HepG2 (cell line): ENCODE results near the gene GRIK4. TPM values are rescaled to one million over a fixed set of nuclear protein-coding genes. Genes with fewer than 3 reads are reported as not detected.

Experiments used
- ATAC-seq: fragments of 200-7000 bp; cut with Tn5 transposase; 3 replicates; pipeline ENCODE4 v1.9.1; 2020; ENCODE audit warnings: mild to moderate bottlenecking, moderate library complexity
- BruUV-seq: library from RNA; stranded (reverse); fragments of 400-500 nt; replicated peaks from 2 replicates; lab custom pipeline; 2021; lab: Mats Ljungman, UMichigan
- CTCF ChIA-PET: fragments of 300-600 bp; formaldehyde crosslinking; extraction: SDS; loops from one replicate; lab custom pipeline; 2021; ENCODE audit warnings: low total read pairs, inconsistent platforms, low intra/inter-chr PET ratio; lab: Yijun Ruan, JAX
- POLR2A ChIA-PET: fragments of 350-600 bp; sonication (Branson Sonifier 250); formaldehyde crosslinking; loops from one replicate; lab custom pipeline; 2020; ENCODE audit warnings: antibody characterized with exemption, inconsistent platforms; lab: Yijun Ruan, JAX
- DNase-seq: peaks from one replicate; pipeline ENCODE4 v3.0.0-alpha.2; 2015; ENCODE audit warnings: low spot score
- FAIRE-seq: peaks from 3 replicates; lab custom pipeline; 2011; peaks lifted over from hg19 to GRCh38; lab: Jason Lieb, UNC
- H2AFZ ChIP-seq: one replicate; pipeline ENCODE4 v1.6.1; 2011; ENCODE audit warnings: low read length, inconsistent platforms
- H3K27ac ChIP-seq: fragments of 300-600 bp; 3 replicates; pipeline ENCODE4 v1.8.0; 2011; ENCODE audit warnings: mixed run types, mild to moderate bottlenecking, mixed read lengths, low read length, inconsistent platforms; ENCODE audit not compliant: insufficient read depth; ENCODE audit errors: extremely low read length
- H3K27me3 ChIP-seq, 2 experiments: fragments of 200-600 bp in 1 of 2; 2 replicates in 1 of 2; 3 replicates in 1 of 2; pipeline versions ENCODE4 v1.6.0 to v1.8.0; 2011; ENCODE audit warnings: low read length in 2 of 2, mild to moderate bottlenecking in 2 of 2, moderate library complexity in 2 of 2, inconsistent platforms in 1 of 2; ENCODE audit not compliant: insufficient read depth in 2 of 2, control insufficient read depth in 1 of 2
- H3K36me3 ChIP-seq, 2 experiments: fragments of 200-600 bp in 1 of 2; replicated peaks in 1 of 2; 2 replicates in 1 of 2; 3 replicates in 1 of 2; pipeline versions ENCODE4 v1.5.1 to v1.8.0; 2011; ENCODE audit warnings: low read length in 2 of 2, inconsistent platforms in 1 of 2; ENCODE audit not compliant: insufficient read depth in 2 of 2, control insufficient read depth in 1 of 2
- H3K4me1 ChIP-seq: 2 replicates; pipeline ENCODE4 v1.5.1; 2012; ENCODE audit warnings: low read length, inconsistent platforms; ENCODE audit not compliant: insufficient read depth
- H3K4me2 ChIP-seq: 2 replicates; pipeline ENCODE4 v1.6.0; 2011; ENCODE audit warnings: low read depth, low read length, inconsistent platforms
- H3K4me3 ChIP-seq, 3 experiments: fragments of 200-600 bp in 1 of 3; sonication (generic), shearing (Covaris generic) in 1 of 3; replicated peaks in 1 of 3; 2 replicates each; pipeline ENCODE4 v1.5.1; 2011 to 2016; ENCODE audit warnings: low read length in 3 of 3, inconsistent platforms in 2 of 3, low read depth in 2 of 3, mild to moderate bottlenecking in 2 of 3, control low read depth in 1 of 3, mixed read lengths in 1 of 3; ENCODE audit not compliant: insufficient read depth in 1 of 3
- H3K79me2 ChIP-seq: one replicate; pipeline ENCODE4 v1.6.1; 2011; ENCODE audit warnings: low read length, inconsistent platforms; ENCODE audit not compliant: insufficient read depth
- H3K9ac ChIP-seq: 2 replicates; pipeline ENCODE4 v1.6.0; 2011; ENCODE audit warnings: mild to moderate bottlenecking, low read depth, low read length, inconsistent platforms; ENCODE audit not compliant: insufficient read depth
- H3K9me3 ChIP-seq: 2 replicates; pipeline ENCODE4 v1.5.1; 2012; ENCODE audit warnings: mild to moderate bottlenecking, low read length
- H4K20me1 ChIP-seq: 2 replicates; pipeline ENCODE4 v1.6.0; 2011; ENCODE audit warnings: inconsistent platforms, mild to moderate bottlenecking, low read length, moderate library complexity; ENCODE audit not compliant: insufficient read depth
- CHD2 ChIP-seq: IDR thresholded peaks from 2 replicates; pipeline ENCODE4 v1.6.1; 2011; ENCODE audit warnings: low read depth, low read length, improper control_type of control experiment
- ELF1 ChIP-seq: sonication (generic); formaldehyde crosslinking; IDR thresholded peaks from 2 replicates; pipeline ENCODE4 v1.4.0; 2020; ENCODE audit warnings: missing genetic modification reagents
- HOXA7 ChIP-seq: sonication (generic); formaldehyde crosslinking; IDR thresholded peaks from 2 replicates; pipeline ENCODE4 v1.8.1; 2022; ENCODE audit warnings: mild to moderate bottlenecking, missing genetic modification reagents, moderate library complexity
- NFE2L1 ChIP-seq: sonication (generic); formaldehyde crosslinking; IDR thresholded peaks from 2 replicates; pipeline ENCODE4 v1.4.0; 2020; ENCODE audit warnings: missing genetic modification reagents, mild to moderate bottlenecking, borderline replicate concordance
- NR2C2 ChIP-seq: sonication (generic); formaldehyde crosslinking; IDR thresholded peaks from 2 replicates; pipeline ENCODE4 v1.4.0; 2020; ENCODE audit warnings: missing genetic modification reagents, mild to moderate bottlenecking, moderate library complexity, borderline replicate concordance
- ZBTB1 ChIP-seq: sonication (generic); formaldehyde crosslinking; IDR thresholded peaks from 2 replicates; pipeline ENCODE4 v1.4.0; 2020; ENCODE audit warnings: missing genetic modification reagents, borderline replicate concordance
- ZNF3 ChIP-seq: IDR thresholded peaks from 2 replicates; pipeline ENCODE4 v1.7.0; 2017; ENCODE audit warnings: inconsistent platforms
- ZNF333 ChIP-seq: sonication (generic); formaldehyde crosslinking; IDR thresholded peaks from 2 replicates; pipeline ENCODE4 v1.4.0; 2020; ENCODE audit warnings: mild to moderate bottlenecking, missing genetic modification reagents, borderline replicate concordance
- ZNF441 ChIP-seq: sonication (generic); formaldehyde crosslinking; IDR thresholded peaks from 2 replicates; pipeline ENCODE4 v1.7.0; 2021; ENCODE audit warnings: missing genetic modification reagents, borderline replicate concordance
- ZNF530 ChIP-seq: sonication (generic); formaldehyde crosslinking; IDR thresholded peaks from 2 replicates; pipeline ENCODE4 v1.5.0; 2020; ENCODE audit warnings: low read depth, mild to moderate bottlenecking, missing genetic modification reagents
- ZNF740 ChIP-seq: sonication (generic); formaldehyde crosslinking; IDR thresholded peaks from 2 replicates; pipeline ENCODE4 v1.4.0; 2020; ENCODE audit warnings: missing genetic modification reagents
- WGBS: methylation state at CpG from one replicate; pipeline ENCODE4 v1.1.6; 2017; ENCODE audit warnings: low lambda C conversion rate; 5-methylcytosine and 5-hydroxymethylcytosine counted together
- in situ Hi-C: cut with HindIII; loops from 2 replicates; pipeline ENCODE4 v1.10.0; 2017; ENCODE audit warnings: low pct_unique_long_range_greater_than_20kb; ENCODE audit not compliant: extremely low pct_ligation_motif_present
- intact Hi-C: fragments of 100-400 bp; cut with micrococcal nuclease; formaldehyde crosslinking; loops from one replicate; pipeline ENCODE4 v1.10.0; 2022; ENCODE audit not compliant: unreplicated experiment
- polyA plus RNA-seq, 8 experiments: library from polyadenylated mRNA; depleted of rRNA in 3 of 8; stranded (reverse) in 7 of 8; unstranded in 1 of 8; fragments of >200 nt; fragmentation: Illumina TruSeq in 4 of 8; extraction: Trizol in 4 of 8; gene quantifications; 2 replicates each; pipeline versions ENCODE4 v1.2.1 to v1.2.3, GENCODE V29; 2011 to 2016; ENCODE audit warnings: low read depth in 4 of 8, missing spikeins in 1 of 8, mixed read lengths in 1 of 8; ENCODE audit not compliant: insufficient read depth in 1 of 8
- total RNA-seq, 5 experiments: library from RNA; depleted of rRNA; stranded (reverse); fragments of >200 nt; fragmentation: Illumina TruSeq; extraction: Trizol; gene quantifications; 2 replicates each; pipeline ENCODE4 v1.2.3, GENCODE V29; 2016; ENCODE audit warnings: low read depth in 1 of 5

Gene GRIK4
- total and polyA plus RNA-seq, 2 of the 13 experiments (the other 11 are each of a cell fraction or from before 2014, with no cell fraction given): 0.04 to 0.07 TPM

GRCh38 chr11:120792306-120792705, 280.8 kb downstream of the GRIK4 start:
- in situ Hi-C loops (no loop called here), intact Hi-C loops (no loop called here)
- Histone ChIP-seq H4K20me1 (no peaks in the 10 kb centered on the region), H3K36me3 (no peaks in the 10 kb centered on the region), H3K4me1 (no peaks in the 10 kb centered on the region), H3K9ac (no peak overlapping the region), H3K79me2 (no peaks in the 10 kb centered on the region), H3K4me3 (no peak overlapping the region), H3K27me3 (peaks cover 4 to 39% of the 10 kb centered on the region in 2 experiments; a peak in 4 of 5 replicates), H2AFZ (no peak overlapping the region), H3K9me3 (no peaks in the 10 kb centered on the region), H3K4me2 (no peak overlapping the region), H3K27ac (no peak overlapping the region)
- 43% methylated on average over 7 of the region's 7 CpGs for WGBS
- ATAC-seq (no peak), DNase-seq (no peak), FAIRE-seq (no peak)
- POLR2A ChIA-PET: no interaction called here
- TF ChIP-seq ZNF441 (CRISPR knock-in tag): no peak
- no peak for TF ChIP-seq NFE2L1 (CRISPR knock-in tag)
- TF ChIP-seq HOXA7: no peak
- no peak for TF ChIP-seq ZNF3 (CRISPR knock-in tag)
- TF ChIP-seq ZNF530 (CRISPR knock-in tag): no peak
- no peak for TF ChIP-seq ZBTB1 (CRISPR knock-in tag)
- TF ChIP-seq NR2C2 (CRISPR knock-in tag): no peak
- no peak for TF ChIP-seq CHD2
- no peak for TF ChIP-seq ELF1
- no peak for TF ChIP-seq ZNF333 (CRISPR knock-in tag)
- TF ChIP-seq ZNF740 (CRISPR knock-in tag): no peak
- BruUV-seq: no TSS peak
- CTCF ChIA-PET: no interaction called here
